Right lobe of liver (tissue), 6 donors: ENCODE results near the gene GLE1. TPM values are rescaled to one million over a fixed set of nuclear protein-coding genes. Genes with fewer than 3 reads are reported as not detected.

Source experiments
- ATAC-seq, 4 donors: fragments of 200-7000 bp; cut with Tn5 transposase; one replicate each; pipeline ENCODE4 v1.9.1; 2020; ENCODE audit warnings: mild to moderate bottlenecking in 4 of 4, moderate library complexity in 4 of 4
- DNase-seq, 3 donors: peaks; one replicate each; pipeline ENCODE4 v3.0.0-alpha.2; 2020
- H3K27ac ChIP-seq, 3 donors: fragments of 200-600 bp; one replicate each; pipeline ENCODE4 v1.8.0; 2022
- H3K27me3 ChIP-seq, 2 donors: fragments of 200-600 bp; one replicate each; pipeline ENCODE4 v1.8.0; 2022
- H3K36me3 ChIP-seq, 4 donors: fragments of 200-600 bp; sonication (generic) in 1 of 4; one replicate each; pipeline versions ENCODE4 v1.5.1 to v1.8.0; 2017 to 2022; ENCODE audit warnings: control low read depth in 1 of 4
- H3K4me1 ChIP-seq, 4 donors: fragments of 200-600 bp; sonication (generic) in 1 of 4; one replicate each; pipeline versions ENCODE4 v1.5.1 to v1.8.0; 2017 to 2022; ENCODE audit warnings: control low read depth in 1 of 4
- H3K4me3 ChIP-seq, 3 donors: fragments of 200-600 bp; one replicate each; pipeline ENCODE4 v1.8.0; 2022
- H3K9me3 ChIP-seq, 4 donors: fragments of 200-600 bp; sonication (generic) in 1 of 4; one replicate each; pipeline versions ENCODE4 v1.5.1 to v1.8.0; 2017 to 2022; ENCODE audit warnings: control low read depth in 1 of 4
- POLR2A ChIP-seq: fragments of 450-650 bp; IDR thresholded peaks from one replicate; pipeline ENCODE4 v1.6.1; 2017; ENCODE audit warnings: antibody characterized with exemption, mild to moderate bottlenecking
- WGBS: methylation state at CpG from one replicate; pipeline ENCODE4 v1.1.6; 2018; ENCODE audit warnings: low coverage, low lambda C conversion rate; ENCODE audit not compliant: insufficient coverage; ENCODE audit errors: missing lambda C conversion rate; 5-methylcytosine and 5-hydroxymethylcytosine counted together
- intact Hi-C, 2 donors: fragments of 100-400 bp; cut with DNase I; formaldehyde crosslinking; loops; one replicate each; pipeline versions ENCODE4 v1.11.2 to v1.14.1; 2022
- total RNA-seq, 6 experiments: library from RNA; depleted of rRNA in 2 of 6; stranded (reverse); fragments of >200 nt in 2 of 6; fragmentation: NEBNext Ultra II Directional in 3 of 6; extraction: Animal tissue kit (Norgen Biotek cat#: 25700) in 3 of 6; gene quantifications; one replicate each; pipeline versions ENCODE4 v1.1.0 to v1.2.4, GENCODE V29; 2016 to 2023
- TF ChIP-seq, protein P1 (sequence below), 4 donors: fragments of 200-600 bp in 3 of 4; fragments of 450-650 bp in 1 of 4; IDR thresholded peaks; one replicate each; pipeline versions ENCODE4 v1.5.1 to v1.8.0; 2016 to 2022; ENCODE audit warnings: antibody characterized with exemption in 4 of 4, mild to moderate bottlenecking in 2 of 4
- donor health status: DM: no; HTN: yes; CAD: no.
- donor health status: DM: no; HTN: no; CAD: no.
- donor health status: DM: no; HTN: no; CAD: no.
- donor health status: DM: no; HTN: yes; CAD: no.
- donor health status: DM: no; HTN: yes; CAD: no.

GLE1 gene
- total RNA-seq, 6 experiments from 2014 or later = 10.5 to 15.9 (median 13.2) TPM

DNA sequence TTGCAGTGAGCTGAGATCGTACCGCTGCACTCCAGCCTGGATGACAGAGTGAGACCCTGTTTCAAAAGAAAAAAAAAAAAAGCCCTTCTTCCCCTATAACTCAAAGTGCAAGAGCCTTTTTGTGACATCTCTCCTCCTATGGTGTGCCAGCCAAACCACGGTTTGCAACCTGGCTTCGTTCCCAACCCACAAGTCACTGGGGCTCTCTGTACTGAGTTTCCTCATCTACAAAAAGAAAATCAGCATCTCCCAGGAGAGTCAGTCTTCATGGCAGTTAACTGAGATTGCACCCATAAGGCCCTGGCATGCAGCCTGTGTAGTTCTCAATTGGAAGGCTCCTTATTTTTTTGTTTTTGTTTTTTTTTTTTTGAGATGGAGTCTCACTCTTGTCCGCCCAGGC, 34.0 kb upstream of the GLE1 start:
- Histone ChIP-seq H3K9me3 (no peaks in the 10 kb centered on the region), H3K36me3 (peaks cover 0 to 3% (median 0%) of the 10 kb centered on the region in 4 donors), H3K27me3 (no peaks in the 10 kb centered on the region), H3K4me1 (no peaks in the 10 kb centered on the region), H3K27ac (no peak overlapping the region), H3K4me3 (no peak overlapping the region)
- TF ChIP-seq POLR2A = no peak
- TF ChIP-seq, protein P1, sequence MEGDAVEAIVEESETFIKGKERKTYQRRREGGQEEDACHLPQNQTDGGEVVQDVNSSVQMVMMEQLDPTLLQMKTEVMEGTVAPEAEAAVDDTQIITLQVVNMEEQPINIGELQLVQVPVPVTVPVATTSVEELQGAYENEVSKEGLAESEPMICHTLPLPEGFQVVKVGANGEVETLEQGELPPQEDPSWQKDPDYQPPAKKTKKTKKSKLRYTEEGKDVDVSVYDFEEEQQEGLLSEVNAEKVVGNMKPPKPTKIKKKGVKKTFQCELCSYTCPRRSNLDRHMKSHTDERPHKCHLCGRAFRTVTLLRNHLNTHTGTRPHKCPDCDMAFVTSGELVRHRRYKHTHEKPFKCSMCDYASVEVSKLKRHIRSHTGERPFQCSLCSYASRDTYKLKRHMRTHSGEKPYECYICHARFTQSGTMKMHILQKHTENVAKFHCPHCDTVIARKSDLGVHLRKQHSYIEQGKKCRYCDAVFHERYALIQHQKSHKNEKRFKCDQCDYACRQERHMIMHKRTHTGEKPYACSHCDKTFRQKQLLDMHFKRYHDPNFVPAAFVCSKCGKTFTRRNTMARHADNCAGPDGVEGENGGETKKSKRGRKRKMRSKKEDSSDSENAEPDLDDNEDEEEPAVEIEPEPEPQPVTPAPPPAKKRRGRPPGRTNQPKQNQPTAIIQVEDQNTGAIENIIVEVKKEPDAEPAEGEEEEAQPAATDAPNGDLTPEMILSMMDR (IDR thresholded peaks at IDR 0.05) = no peak
- ATAC-seq (no peak), DNase-seq (no peak)
- intact Hi-C loops = no loop called here
- 47% methylated on average over 3 of the region's 5 CpGs for WGBS

DNA sequence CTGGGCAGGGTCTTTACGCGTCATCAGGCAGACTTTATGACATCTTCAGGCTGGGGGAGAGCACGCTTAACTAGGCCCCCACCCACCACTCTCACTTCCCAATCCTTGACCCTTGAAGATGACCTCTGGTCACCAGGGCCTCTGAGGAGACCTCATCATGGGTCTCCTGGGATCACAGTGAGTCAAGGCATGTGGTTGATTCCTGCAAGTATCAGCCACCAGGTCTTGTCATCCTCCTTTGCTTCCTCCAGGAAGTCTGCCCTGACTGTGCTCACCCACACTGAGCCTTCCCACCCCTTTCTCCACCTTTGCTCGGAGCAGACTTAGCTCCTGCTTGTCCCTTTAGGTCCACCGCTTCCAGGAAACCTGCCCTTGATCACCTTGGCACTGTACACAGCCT, 31.4 kb upstream of the GLE1 start:
- H3K27ac ChIP-seq = no peak overlapping the region
- WGBS = 94% methylated on average over 2 of the region's 5 CpGs
- H3K4me3 ChIP-seq = no peak overlapping the region
- no peak for DNase-seq
- no peaks in the 10 kb centered on the region for H3K9me3 ChIP-seq
- H3K4me1 ChIP-seq = no peaks in the 10 kb centered on the region
- ATAC-seq = no peak
- no peak for TF ChIP-seq POLR2A
- TF ChIP-seq, protein P1 (IDR thresholded peaks at IDR 0.05) = no peak
- intact Hi-C loops = no loop called here
- H3K36me3 ChIP-seq = peaks cover 0 to 3% (median 0%) of the 10 kb centered on the region in 4 donors
- H3K27me3 ChIP-seq = no peaks in the 10 kb centered on the region

DNA sequence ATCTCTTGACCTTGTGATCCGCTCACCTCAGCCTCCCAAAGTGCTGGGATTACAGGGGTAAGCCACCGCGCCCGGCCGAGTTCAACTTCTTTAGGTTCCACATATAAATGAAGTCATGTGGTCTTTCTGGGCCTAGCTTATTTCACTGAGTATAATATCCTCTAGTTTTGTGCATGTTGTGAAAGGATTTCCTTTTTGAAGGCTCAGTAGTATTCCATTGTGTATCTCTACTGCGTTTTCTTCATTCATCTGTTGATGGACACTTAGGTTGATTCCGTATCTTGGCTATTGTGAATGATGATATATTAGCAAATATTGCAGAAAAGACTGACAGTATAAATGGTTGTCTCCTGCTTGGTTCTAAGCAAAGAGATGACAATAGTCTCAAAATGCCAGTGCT, 28.7 kb upstream of the GLE1 start:
- Histone ChIP-seq H3K9me3 (no peaks in the 10 kb centered on the region), H3K4me1 (no peaks in the 10 kb centered on the region), H3K27ac (no peak overlapping the region), H3K27me3 (no peaks in the 10 kb centered on the region), H3K4me3 (no peak overlapping the region), H3K36me3 (peaks cover 0 to 3% (median 0%) of the 10 kb centered on the region in 4 donors)
- DNase-seq (no peak), ATAC-seq (no peak)
- TF ChIP-seq, protein P1 (IDR thresholded peaks at IDR 0.05) = no peak
- intact Hi-C loops = no loop called here
- 100% methylated on average over 5 of the region's 7 CpGs for WGBS

DNA sequence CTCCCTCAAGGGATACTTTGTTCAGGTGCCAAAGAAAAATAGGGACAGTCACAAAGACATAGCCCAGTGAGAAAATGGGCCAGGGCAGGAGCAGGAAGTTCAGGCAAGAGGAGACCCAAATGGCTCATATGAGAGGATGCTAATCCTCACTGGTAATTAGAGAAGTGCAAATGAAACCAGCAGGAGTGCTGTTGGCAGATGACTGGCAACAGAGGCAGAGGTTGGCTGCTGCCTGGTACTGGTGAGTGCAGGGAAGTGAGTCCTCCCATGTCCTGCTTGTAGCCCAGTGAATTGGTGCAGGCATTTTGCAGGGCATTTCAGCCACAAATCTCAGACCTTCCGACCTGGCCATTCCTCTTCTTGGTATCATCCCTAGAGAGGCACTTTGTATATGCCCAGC, 25.3 kb upstream of the GLE1 start:
- no peaks in the 10 kb centered on the region for H3K9me3 ChIP-seq
- WGBS = 100% methylated on average over 1 of the region's 1 CpG

More for the DNA sequence above, 25.3 kb upstream of the GLE1 start:
- no peak for TF ChIP-seq POLR2A
- TF ChIP-seq, protein P1 (IDR thresholded peaks at IDR 0.05) = no peak
- no peak for ATAC-seq
- no peaks in the 10 kb centered on the region for H3K4me1 ChIP-seq
- no peak for DNase-seq
- H3K27ac ChIP-seq = no peak overlapping the region
- intact Hi-C loops = no loop called here
- H3K27me3 ChIP-seq = no peaks in the 10 kb centered on the region
- H3K4me3 ChIP-seq = no peak overlapping the region
- H3K36me3 ChIP-seq = peaks cover 0 to 14% (median 3%) of the 10 kb centered on the region in 4 donors
